Activated B cell treated with CpG ODN at 0.5 μM for 24 hours (primary cell): ENCODE data around the gene KCNJ18. TPM values are rescaled to one million over a fixed set of nuclear protein-coding genes. Genes with fewer than 3 reads are reported as not detected.
"Not testable (repeated sequence)": the region's sequence is repeated elsewhere in the genome, so short reads cannot be mapped to it uniquely, and the experiment has no call there.

Source experiments
- ATAC-seq: fragments of 200-7000 bp; cut with Tn5 transposase; one replicate; pipeline ENCODE4 v1.10.0; 2021; ENCODE audit warnings: low read depth, mild to moderate bottlenecking, moderate library complexity
- CTCF ChIA-PET: fragments of 350-600 bp; sonication (Branson Sonifier 250); formaldehyde crosslinking; loops from one replicate; lab custom pipeline; 2021; ENCODE audit warnings: antibody characterized with exemption; lab: Charles Lee
- POLR2A ChIA-PET: fragments of 350-600 bp; sonication (Branson Sonifier 250); formaldehyde crosslinking; loops from one replicate; lab custom pipeline; 2021; ENCODE audit warnings: antibody characterized with exemption; lab: Charles Lee
- DNase-seq: peaks from one replicate; pipeline ENCODE4 v3.0.0; 2022
- H3K27ac Mint-ChIP-seq: one replicate; pipeline ENCODE4 v1.8.0; 2020; ENCODE audit warnings: mixed read lengths
- H3K27me3 Mint-ChIP-seq: one replicate; pipeline ENCODE4 v1.8.0; 2021; ENCODE audit warnings: mixed read lengths
- H3K36me3 Mint-ChIP-seq: one replicate; pipeline ENCODE4 v1.8.0; 2021; ENCODE audit warnings: low read depth, mixed read lengths
- H3K4me1 Mint-ChIP-seq: one replicate; pipeline ENCODE4 v1.8.0; 2021; ENCODE audit warnings: mixed read lengths
- H3K4me3 Mint-ChIP-seq: one replicate; pipeline ENCODE4 v1.8.0; 2020; ENCODE audit warnings: mild to moderate bottlenecking, mixed read lengths
- H3K9me3 Mint-ChIP-seq: one replicate; pipeline ENCODE4 v1.8.0; 2020; ENCODE audit warnings: mixed read lengths
- CTCF ChIP-seq: fragments of 200-600 bp; IDR thresholded peaks from one replicate; pipeline ENCODE4 v1.8.0; 2022; ENCODE audit warnings: antibody characterized with exemption, mild to moderate bottlenecking
- intact Hi-C: fragments of 100-400 bp; cut with micrococcal nuclease; formaldehyde crosslinking; loops from one replicate; pipeline ENCODE4 v1.15.1; 2024
- total RNA-seq: library from RNA; stranded (reverse); gene quantifications from 2 replicates; pipeline ENCODE4 v1.2.3, GENCODE V29; 2022

KCNJ18 gene
- total RNA-seq, 1 donor from 2014 or later, result not detected

GRCh38 chr17:21741520-21741919, 49.2 kb downstream of the KCNJ18 start:
- H3K9me3 Mint-ChIP-seq, H3K4me3 Mint-ChIP-seq, ATAC-seq, POLR2A ChIA-PET, CTCF ChIA-PET, H3K27ac Mint-ChIP-seq, intact Hi-C loops, DNase-seq, H3K36me3 Mint-ChIP-seq, H3K27me3 Mint-ChIP-seq, H3K4me1 Mint-ChIP-seq: not testable (repeated sequence)

GRCh38 chr17:21742326-21742725, 50.0 kb downstream of the KCNJ18 start:
- TF ChIP-seq CTCF, result no peak
- no peaks in the 10 kb centered on the region for H3K4me1 Mint-ChIP-seq
- POLR2A ChIA-PET, result no interaction called here
- CTCF ChIA-PET, result no interaction called here
- ATAC-seq (no peak), DNase-seq (no peak)
- H3K4me3 Mint-ChIP-seq, result no peak overlapping the region
- no peak overlapping the region for H3K27ac Mint-ChIP-seq
- H3K36me3 Mint-ChIP-seq, result no peaks in the 10 kb centered on the region
- intact Hi-C loops, result no loop called here
- H3K27me3 Mint-ChIP-seq, result no peaks in the 10 kb centered on the region
- H3K9me3 Mint-ChIP-seq, result no peaks in the 10 kb centered on the region

- H3K4me1 Mint-ChIP-seq, intact Hi-C loops, H3K27ac Mint-ChIP-seq, CTCF ChIA-PET, ATAC-seq, H3K9me3 Mint-ChIP-seq, DNase-seq, POLR2A ChIA-PET, H3K4me3 Mint-ChIP-seq, H3K27me3 Mint-ChIP-seq, H3K36me3 Mint-ChIP-seq: not testable (repeated sequence)
These were observed 51.8 kb downstream of the KCNJ18 start for GRCh38 chr17:21744151-21744550.

- H3K4me3 Mint-ChIP-seq, H3K36me3 Mint-ChIP-seq, H3K4me1 Mint-ChIP-seq, CTCF ChIA-PET, DNase-seq, ATAC-seq, POLR2A ChIA-PET, H3K27ac Mint-ChIP-seq, intact Hi-C loops, H3K27me3 Mint-ChIP-seq, H3K9me3 Mint-ChIP-seq: not testable (repeated sequence)
These were observed 52.3 kb downstream of the KCNJ18 start for GRCh38 chr17:21744621-21745020.

GRCh38 chr17:21745385-21746054, 53.2 kb downstream of the KCNJ18 start:
- POLR2A ChIA-PET, H3K36me3 Mint-ChIP-seq, CTCF ChIA-PET, H3K9me3 Mint-ChIP-seq, H3K4me3 Mint-ChIP-seq, DNase-seq, ATAC-seq, H3K27ac Mint-ChIP-seq, H3K4me1 Mint-ChIP-seq, H3K27me3 Mint-ChIP-seq, intact Hi-C loops: not testable (repeated sequence)

GRCh38 chr17:21746415-21746814, 54.1 kb downstream of the KCNJ18 start:
- DNase-seq, H3K36me3 Mint-ChIP-seq, H3K4me3 Mint-ChIP-seq, H3K4me1 Mint-ChIP-seq, H3K9me3 Mint-ChIP-seq, CTCF ChIA-PET, intact Hi-C loops, ATAC-seq, H3K27ac Mint-ChIP-seq, POLR2A ChIA-PET, H3K27me3 Mint-ChIP-seq: not testable (repeated sequence)

- intact Hi-C loops, H3K4me3 Mint-ChIP-seq, H3K27me3 Mint-ChIP-seq, POLR2A ChIA-PET, ATAC-seq, DNase-seq, CTCF ChIA-PET, H3K9me3 Mint-ChIP-seq, H3K4me1 Mint-ChIP-seq, H3K36me3 Mint-ChIP-seq, H3K27ac Mint-ChIP-seq: not testable (repeated sequence)
These were observed 55.0 kb downstream of the KCNJ18 start for GRCh38 chr17:21747195-21747915.

GRCh38 chr17:21748686-21749085, 56.4 kb downstream of the KCNJ18 start:
- H3K36me3 Mint-ChIP-seq, H3K9me3 Mint-ChIP-seq, DNase-seq, H3K4me1 Mint-ChIP-seq, CTCF ChIA-PET, intact Hi-C loops, H3K4me3 Mint-ChIP-seq, POLR2A ChIA-PET, H3K27me3 Mint-ChIP-seq, H3K27ac Mint-ChIP-seq, ATAC-seq: not testable (repeated sequence)

GRCh38 chr17:21749696-21750531, 57.6 kb downstream of the KCNJ18 start:
- H3K36me3 Mint-ChIP-seq, H3K27me3 Mint-ChIP-seq, H3K9me3 Mint-ChIP-seq, intact Hi-C loops, H3K4me1 Mint-ChIP-seq, CTCF ChIA-PET, H3K4me3 Mint-ChIP-seq, DNase-seq, H3K27ac Mint-ChIP-seq, POLR2A ChIA-PET, ATAC-seq: not testable (repeated sequence)

- H3K36me3 Mint-ChIP-seq, H3K27ac Mint-ChIP-seq, POLR2A ChIA-PET, CTCF ChIA-PET, intact Hi-C loops, ATAC-seq, H3K4me1 Mint-ChIP-seq, DNase-seq, H3K4me3 Mint-ChIP-seq, H3K9me3 Mint-ChIP-seq, H3K27me3 Mint-ChIP-seq: not testable (repeated sequence)
These were observed 58.8 kb downstream of the KCNJ18 start for GRCh38 chr17:21751111-21751510.
